Smooth muscle cell (in vitro differentiated cells): ENCODE measurements around the gene CLSTN1. TPM values are rescaled to one million over a fixed set of nuclear protein-coding genes. Genes with fewer than 3 reads are reported as not detected.

ENCODE experiments used
- polyA plus RNA-seq: library from polyadenylated mRNA; unstranded; fragments of >200 nt; fragmentation: Nextera tagmentation; extraction: Ambion mirVana; gene quantifications from 2 replicates; pipeline ENCODE4 v1.2.1, GENCODE V29; 2016
- total RNA-seq: library from RNA; depleted of rRNA; stranded (reverse); fragments of >200 nt; gene quantifications from 2 replicates; pipeline ENCODE4 v1.2.3, GENCODE V29; 2014

Gene CLSTN1
- total and polyA plus RNA-seq, 2 experiments from 2014 or later = 51.3 to 83.5 TPM

Other genes with a start within 250 kb of the CLSTN1 start
- gene TMEM201, start 235.1 kb downstream of the CLSTN1 start, total RNA-seq = 1.7 and 2.4 TPM in 2 replicates
- 5.0 and 8.8 TPM in 2 replicates for gene TMEM201, start 235.1 kb downstream of the CLSTN1 start, polyA plus RNA-seq
- gene PIK3CD, start 172.2 kb downstream of the CLSTN1 start, total RNA-seq = 4.1 and 4.9 TPM in 2 replicates
- gene PIK3CD, start 172.2 kb downstream of the CLSTN1 start, polyA plus RNA-seq = 3.9 and 7.1 TPM in 2 replicates
- 27.7 and 30.6 TPM in 2 replicates for gene CTNNBIP1, start 86.3 kb upstream of the CLSTN1 start, total RNA-seq
- gene CTNNBIP1, start 86.3 kb upstream of the CLSTN1 start, polyA plus RNA-seq = 52.4 and 55.1 TPM in 2 replicates
- gene LZIC, start 119.4 kb upstream of the CLSTN1 start, total RNA-seq = 42.3 and 47.5 TPM in 2 replicates
- 21.9 and 36.4 TPM in 2 replicates for gene LZIC, start 119.4 kb upstream of the CLSTN1 start, polyA plus RNA-seq
- 6.4 and 7.4 TPM in 2 replicates for gene NMNAT1, start 119.5 kb upstream of the CLSTN1 start, total RNA-seq
- gene NMNAT1, start 119.5 kb upstream of the CLSTN1 start, polyA plus RNA-seq = 9.6 and 9.8 TPM in 2 replicates
- gene RBP7, start 173.3 kb upstream of the CLSTN1 start, total RNA-seq = 0.45 and 0.58 TPM in 2 replicates
- gene RBP7, start 173.3 kb upstream of the CLSTN1 start, polyA plus RNA-seq = 0.70 TPM in 1 of 2 replicates, not detected in the other
- 46.4 and 54.7 TPM in 2 replicates for gene UBE4B, start 209.0 kb upstream of the CLSTN1 start, total RNA-seq
- gene UBE4B, start 209.0 kb upstream of the CLSTN1 start, polyA plus RNA-seq = 20.9 and 24.2 TPM in 2 replicates